CD4-positive, alpha-beta T cell treated with Interleukin-6 at 100 ng/mL for 8 hours (primary cell): ENCODE results near the gene AMHR2.

Experiments
- DNase-seq: peaks from one replicate; pipeline ENCODE4 v3.0.0-alpha.2; 2020; ENCODE audit warnings: mixed read lengths, low spot score

AMHR2 gene

GRCh38 chr12:53453953-53454640, 30.4 kb downstream of the AMHR2 start:
- no peak for DNase-seq

GRCh38 chr12:53454707-53455106, 31.1 kb downstream of the AMHR2 start:
- DNase-seq: no peak

- DNase-seq: no peak
These were observed 33.2 kb downstream of the AMHR2 start for GRCh38 chr12:53456654-53457366.

- no peak for DNase-seq
These were observed 35.4 kb downstream of the AMHR2 start for GRCh38 chr12:53459097-53459496.

- no peak for DNase-seq
These were observed 37.4 kb downstream of the AMHR2 start for GRCh38 chr12:53461059-53461458.

GRCh38 chr12:53461591-53461990, 37.9 kb downstream of the AMHR2 start:
- no peak for DNase-seq

- no peak for DNase-seq
These were observed 39.3 kb downstream of the AMHR2 start for GRCh38 chr12:53462935-53463334.

GRCh38 chr12:53463802-53464560, 40.3 kb downstream of the AMHR2 start:
- DNase-seq: no peak

GRCh38 chr12:53464685-53465418, 41.2 kb downstream of the AMHR2 start:
- DNase-seq: no peak

GRCh38 chr12:53465679-53466078, 42.0 kb downstream of the AMHR2 start:
- no peak for DNase-seq

- no peak for DNase-seq
These were observed 43.0 kb downstream of the AMHR2 start for GRCh38 chr12:53466640-53467039.

GRCh38 chr12:53467082-53467481, 43.4 kb downstream of the AMHR2 start:
- no peak for DNase-seq

GRCh38 chr12:53467880-53468279, 44.2 kb downstream of the AMHR2 start:
- DNase-seq: no peak

GRCh38 chr12:53468282-53468681, 44.6 kb downstream of the AMHR2 start:
- no peak for DNase-seq

- no peak for DNase-seq
These were observed 48.5 kb downstream of the AMHR2 start for GRCh38 chr12:53472056-53472582.

- no peak for DNase-seq
These were observed 50.4 kb downstream of the AMHR2 start for GRCh38 chr12:53474077-53474476.

GRCh38 chr12:53474819-53475218, 51.2 kb downstream of the AMHR2 start:
- DNase-seq: no peak

GRCh38 chr12:53476769-53477209, 53.1 kb downstream of the AMHR2 start:
- no peak for DNase-seq

- no peak for DNase-seq
These were observed 55.2 kb downstream of the AMHR2 start for GRCh38 chr12:53478865-53479264.

- DNase-seq: no peak
These were observed 55.7 kb downstream of the AMHR2 start for GRCh38 chr12:53479331-53479730.

- DNase-seq: no peak
These were observed 57.1 kb downstream of the AMHR2 start for GRCh38 chr12:53480491-53481442.
